Smooth muscle cell (in vitro differentiated cells): ENCODE data around the gene GFRA1. TPM values are rescaled to one million over a fixed set of nuclear protein-coding genes. Genes with fewer than 3 reads are reported as not detected.

Experiments used
- DNase-seq: peaks from one replicate; lab custom pipeline; 2025; ENCODE audit not compliant: unreplicated experiment; lab: John Stamatoyannopoulos, UW
- H2AFZ ChIP-seq: fragments of 200-600 bp; sonication (generic); 2 replicates; pipeline ENCODE4 v1.6.0; 2016; ENCODE audit warnings: antibody characterized with exemption, low read depth, mild to moderate bottlenecking
- H3F3A ChIP-seq: fragments of 200-600 bp; sonication (generic); 2 replicates; pipeline ENCODE4 v1.6.0; 2017; ENCODE audit warnings: antibody characterized with exemption, low read depth
- H3K27ac ChIP-seq: fragments of 200-600 bp; sonication (generic); 2 replicates; pipeline ENCODE4 v1.5.1; 2016; ENCODE audit warnings: low read depth, mild to moderate bottlenecking
- H3K27me3 ChIP-seq: fragments of 200-600 bp; sonication (generic); 2 replicates; pipeline ENCODE4 v1.6.1; 2016; ENCODE audit warnings: low read depth, mild to moderate bottlenecking
- H3K36me3 ChIP-seq: fragments of 200-600 bp; sonication (generic); 2 replicates; pipeline ENCODE4 v1.5.1; 2016; ENCODE audit warnings: low read depth
- H3K4me1 ChIP-seq: fragments of 200-600 bp; sonication (generic); 2 replicates; pipeline ENCODE4 v1.5.1; 2016; ENCODE audit warnings: low read depth
- H3K4me2 ChIP-seq: fragments of 200-600 bp; sonication (generic); 2 replicates; pipeline ENCODE4 v1.6.0; 2016; ENCODE audit warnings: mild to moderate bottlenecking
- H3K4me3 ChIP-seq: fragments of 200-600 bp; sonication (generic); 2 replicates; pipeline ENCODE4 v1.5.1; 2016; ENCODE audit warnings: mild to moderate bottlenecking
- H3K79me2 ChIP-seq: fragments of 200-600 bp; sonication (generic); 2 replicates; pipeline ENCODE4 v1.6.0; 2016; ENCODE audit warnings: low read depth, mild to moderate bottlenecking
- H3K9ac ChIP-seq: fragments of 200-600 bp; sonication (generic); 2 replicates; pipeline ENCODE4 v1.6.0; 2016; ENCODE audit warnings: low read depth
- H3K9me3 ChIP-seq: fragments of 200-600 bp; sonication (generic); replicated peaks from 2 replicates; pipeline ENCODE4 v1.5.1; 2016; ENCODE audit warnings: low read depth
- H4K20me1 ChIP-seq: fragments of 200-600 bp; sonication (generic); 2 replicates; pipeline ENCODE4 v1.6.0; 2016; ENCODE audit warnings: low read depth
- CTCF ChIP-seq: fragments of 200-600 bp; sonication (generic); IDR thresholded peaks from 2 replicates; pipeline ENCODE4 v1.5.1; 2017; ENCODE audit warnings: borderline replicate concordance, mild to moderate bottlenecking, antibody characterized with exemption; ENCODE audit not compliant: insufficient read depth, poor library complexity, severe bottlenecking
- WGBS: methylation state at CpG from one replicate; pipeline ENCODE4 v1.1.7; 2016; ENCODE audit warnings: low lambda C conversion rate; 5-methylcytosine and 5-hydroxymethylcytosine counted together
- polyA plus RNA-seq: library from polyadenylated mRNA; unstranded; fragments of >200 nt; fragmentation: Nextera tagmentation; extraction: Ambion mirVana; gene quantifications from 2 replicates; pipeline ENCODE4 v1.2.1, GENCODE V29; 2016
- total RNA-seq: library from RNA; depleted of rRNA; stranded (reverse); fragments of >200 nt; gene quantifications from 2 replicates; pipeline ENCODE4 v1.2.3, GENCODE V29; 2014

Gene GFRA1
- total and polyA plus RNA-seq, 2 experiments from 2014 or later: 1.3 to 1.9 TPM

GRCh38 chr10:116044801-116045248 lies 228.2 kb downstream of the GFRA1 start:
- H3F3A ChIP-seq: no peaks in the 10 kb centered on the region
- no peak for TF ChIP-seq CTCF
- no peak overlapping the region for H3K4me3 ChIP-seq
- no peaks in the 10 kb centered on the region for H3K27me3 ChIP-seq
- no peak overlapping the region for H3K9ac ChIP-seq
- H3K27ac ChIP-seq: no peak overlapping the region
- no peaks in the 10 kb centered on the region for H3K9me3 ChIP-seq
- H3K36me3 ChIP-seq: no peaks in the 10 kb centered on the region
- DNase-seq: no peak
- WGBS: 86% methylated on average over 3 of the region's 3 CpGs
- H3K4me2 ChIP-seq: no peak overlapping the region
- H4K20me1 ChIP-seq: no peaks in the 10 kb centered on the region
- no peak overlapping the region for H2AFZ ChIP-seq
- H3K79me2 ChIP-seq: no peaks in the 10 kb centered on the region
- H3K4me1 ChIP-seq: no peaks in the 10 kb centered on the region

- H2AFZ ChIP-seq: no peak overlapping the region
- TF ChIP-seq CTCF: no peak
- WGBS: 84% methylated on average over 8 of the region's 8 CpGs
Observed at GRCh38 chr10:116043861-116044260, 229.1 kb downstream of the GFRA1 start.

GRCh38 chr10:116043304-116043703 lies 229.7 kb downstream of the GFRA1 start:
- no peak overlapping the region for H2AFZ ChIP-seq
- H3F3A ChIP-seq: no peaks in the 10 kb centered on the region
- H3K9me3 ChIP-seq: no peaks in the 10 kb centered on the region
- no peak overlapping the region for H3K4me3 ChIP-seq
- no peak overlapping the region for H3K9ac ChIP-seq
- H3K4me1 ChIP-seq: no peaks in the 10 kb centered on the region
- H3K27me3 ChIP-seq: no peaks in the 10 kb centered on the region
- 96% methylated on average over 3 of the region's 3 CpGs for WGBS
- no peaks in the 10 kb centered on the region for H3K79me2 ChIP-seq
- no peak for TF ChIP-seq CTCF
- no peak overlapping the region for H3K4me2 ChIP-seq
- no peak overlapping the region for H3K27ac ChIP-seq
- no peaks in the 10 kb centered on the region for H4K20me1 ChIP-seq
- no peaks in the 10 kb centered on the region for H3K36me3 ChIP-seq
- DNase-seq: no peak

More at GRCh38 chr10:116043861-116044260, 229.1 kb downstream of the GFRA1 start:
- Histone ChIP-seq H3K36me3 (no peaks in the 10 kb centered on the region), H3K79me2 (no peaks in the 10 kb centered on the region), H4K20me1 (no peaks in the 10 kb centered on the region), H3K27me3 (no peaks in the 10 kb centered on the region), H3K27ac (no peak overlapping the region), H3K4me1 (no peaks in the 10 kb centered on the region), H3K9ac (no peak overlapping the region), H3K4me3 (no peak overlapping the region), H3K4me2 (no peak overlapping the region), H3K9me3 (no peaks in the 10 kb centered on the region), H3F3A (no peaks in the 10 kb centered on the region)
- no peak for DNase-seq

GRCh38 chr10:116041948-116042347 lies 231.1 kb downstream of the GFRA1 start:
- H3K4me1 ChIP-seq: no peaks in the 10 kb centered on the region
- H2AFZ ChIP-seq: no peak overlapping the region
- H3K36me3 ChIP-seq: no peaks in the 10 kb centered on the region
- no peak overlapping the region for H3K4me3 ChIP-seq
- H3F3A ChIP-seq: no peaks in the 10 kb centered on the region
- H3K27me3 ChIP-seq: no peaks in the 10 kb centered on the region
- H3K9ac ChIP-seq: no peak overlapping the region
- no peaks in the 10 kb centered on the region for H4K20me1 ChIP-seq
- H3K9me3 ChIP-seq: no peaks in the 10 kb centered on the region
- no peaks in the 10 kb centered on the region for H3K79me2 ChIP-seq
- no peak for TF ChIP-seq CTCF
- no peak overlapping the region for H3K27ac ChIP-seq
- WGBS: 94% methylated on average over 4 of the region's 4 CpGs
- no peak overlapping the region for H3K4me2 ChIP-seq
- no peak for DNase-seq
